Colon (tissue), 2 donors: ENCODE results near the gene RAB18.
"Not testable (repeated sequence)": the region's sequence is repeated elsewhere in the genome, so short reads cannot be mapped to it uniquely, and the experiment has no call there.

ENCODE experiments used
- FAIRE-seq: peaks from 2 replicates; lab custom pipeline; 2012; peaks lifted over from hg19 to GRCh38; lab: Jason Lieb, UNC
- donor health status: control.
- donor health status: control.

The RAB18 gene

GRCh38 chr10:27504808-27505460, 830 bp downstream of the RAB18 start:
- peak; percentile 57 for FAIRE-seq

DNA sequence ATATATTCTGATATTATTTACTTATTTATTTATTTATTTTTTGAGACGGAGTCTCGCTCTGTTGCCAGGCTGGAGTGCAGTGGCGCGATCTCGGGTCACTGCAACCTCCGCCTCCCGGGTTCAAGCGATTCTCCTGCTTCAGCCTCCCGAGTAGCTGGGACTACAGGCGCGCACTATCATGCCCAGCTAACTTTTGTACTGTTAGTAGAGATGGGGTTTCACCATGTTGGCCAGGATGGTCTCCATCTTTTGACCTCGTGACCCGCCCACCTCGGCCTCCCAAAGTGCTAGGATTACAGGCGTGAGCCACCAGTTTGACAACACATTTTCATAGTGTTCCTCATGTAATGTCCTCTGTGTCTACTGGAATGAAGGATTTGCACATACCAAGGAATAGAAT, 1.4 kb downstream of the RAB18 start:
- FAIRE-seq: not testable (repeated sequence)

DNA sequence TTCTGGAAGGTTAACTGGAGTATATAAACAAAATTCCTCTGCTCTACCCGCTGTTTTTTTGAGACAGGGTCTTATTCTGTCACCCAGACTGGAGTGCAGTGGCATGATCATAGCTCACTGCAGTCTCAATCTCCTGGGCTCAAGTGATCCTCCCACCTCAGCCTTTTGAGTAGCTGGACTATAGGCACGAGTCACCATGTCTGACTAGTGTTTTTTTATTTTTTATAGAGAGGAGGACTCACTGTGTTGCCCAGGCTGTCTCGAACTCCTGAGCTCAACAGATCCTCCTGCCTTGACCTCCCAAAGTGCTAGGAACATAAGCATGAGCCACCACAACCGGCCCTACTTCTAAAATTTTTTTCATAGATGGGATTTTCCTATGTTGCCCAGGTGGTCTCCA, 2.2 kb downstream of the RAB18 start:
- FAIRE-seq: no peak

- no peak for FAIRE-seq
These were observed 8.4 kb downstream of the RAB18 start for GRCh38 chr10:27512548-27512947.

DNA sequence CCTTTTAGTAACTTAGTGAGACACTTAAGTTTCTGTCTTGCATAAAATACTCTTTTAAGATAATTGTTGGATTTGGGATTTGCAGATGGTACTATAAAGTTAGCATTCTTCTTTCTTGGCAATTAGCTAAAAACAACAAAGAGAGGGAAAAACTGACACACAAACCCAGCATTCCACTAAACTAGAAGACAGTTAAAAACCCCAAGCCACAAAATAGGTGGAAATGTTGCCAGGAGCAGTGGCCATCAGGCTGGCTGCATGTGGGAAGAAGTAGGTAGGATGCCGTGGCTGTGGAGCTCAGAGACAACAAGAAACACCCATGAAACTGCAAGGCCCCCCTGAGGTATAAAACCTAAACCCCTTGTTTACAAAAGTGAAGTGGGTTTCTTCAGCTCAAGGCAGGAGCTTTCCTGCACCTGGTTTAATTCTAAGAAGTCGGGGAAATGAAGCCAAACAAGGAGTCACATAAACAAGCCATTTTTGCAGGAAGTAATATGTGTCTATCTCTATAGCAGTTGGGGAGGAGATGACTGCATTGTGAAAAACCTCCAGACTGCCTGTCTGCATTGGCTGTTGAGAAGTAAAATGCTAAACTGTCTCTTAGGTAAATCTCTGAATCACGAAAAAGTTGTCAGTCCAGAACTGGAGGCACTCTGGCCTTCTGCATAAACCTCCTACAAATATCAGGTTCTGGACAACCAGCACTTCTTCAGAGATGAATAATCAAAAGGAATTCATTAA, 9.5 kb downstream of the RAB18 start:
- FAIRE-seq: no peak

GRCh38 chr10:27514243-27514642, 10.1 kb downstream of the RAB18 start:
- peak; percentile 61 for FAIRE-seq

DNA sequence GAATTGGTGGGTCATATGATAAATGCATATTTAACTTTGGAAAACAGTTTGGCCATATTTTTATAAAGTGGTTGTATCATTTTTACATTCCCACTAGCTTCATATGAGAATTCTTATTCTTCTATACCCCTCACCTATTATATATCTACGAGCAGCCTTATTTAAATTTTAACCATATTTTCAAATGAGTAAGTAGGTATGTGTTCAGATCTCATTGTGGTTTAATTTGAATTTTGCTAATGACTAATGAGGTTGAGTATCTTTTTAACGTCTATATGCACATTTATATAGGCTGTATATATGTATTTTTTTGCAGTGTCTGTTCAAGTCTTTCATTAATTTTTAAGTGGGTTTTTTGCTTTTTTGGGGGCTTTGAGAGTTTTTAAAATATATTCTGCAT, 14.2 kb downstream of the RAB18 start:
- FAIRE-seq: no peak

DNA sequence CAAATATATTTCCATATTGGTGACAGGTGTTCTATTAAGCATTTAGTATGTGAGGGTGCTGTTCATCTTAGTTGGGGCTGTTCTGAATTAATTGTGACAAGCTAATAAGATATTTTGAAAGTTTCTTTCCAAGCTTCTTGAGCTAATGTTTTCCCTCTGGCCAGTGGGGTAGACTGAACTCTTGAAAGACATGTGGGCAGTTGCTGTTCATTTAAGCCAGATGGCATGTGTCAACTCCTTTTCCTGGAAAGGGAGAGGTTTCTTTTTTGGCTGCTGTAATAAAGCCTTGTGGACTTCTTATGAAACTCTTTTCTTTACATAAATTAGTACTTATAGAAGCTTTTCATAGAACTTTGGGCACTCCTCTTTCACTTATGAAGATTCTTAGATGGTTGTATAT, 21.7 kb downstream of the RAB18 start:
- FAIRE-seq: no peak

GRCh38 chr10:27526242-27526641, 22.1 kb downstream of the RAB18 start:
- FAIRE-seq: no peak

- FAIRE-seq: no peak
These were observed 23.7 kb downstream of the RAB18 start for GRCh38 chr10:27527666-27528295.

DNA sequence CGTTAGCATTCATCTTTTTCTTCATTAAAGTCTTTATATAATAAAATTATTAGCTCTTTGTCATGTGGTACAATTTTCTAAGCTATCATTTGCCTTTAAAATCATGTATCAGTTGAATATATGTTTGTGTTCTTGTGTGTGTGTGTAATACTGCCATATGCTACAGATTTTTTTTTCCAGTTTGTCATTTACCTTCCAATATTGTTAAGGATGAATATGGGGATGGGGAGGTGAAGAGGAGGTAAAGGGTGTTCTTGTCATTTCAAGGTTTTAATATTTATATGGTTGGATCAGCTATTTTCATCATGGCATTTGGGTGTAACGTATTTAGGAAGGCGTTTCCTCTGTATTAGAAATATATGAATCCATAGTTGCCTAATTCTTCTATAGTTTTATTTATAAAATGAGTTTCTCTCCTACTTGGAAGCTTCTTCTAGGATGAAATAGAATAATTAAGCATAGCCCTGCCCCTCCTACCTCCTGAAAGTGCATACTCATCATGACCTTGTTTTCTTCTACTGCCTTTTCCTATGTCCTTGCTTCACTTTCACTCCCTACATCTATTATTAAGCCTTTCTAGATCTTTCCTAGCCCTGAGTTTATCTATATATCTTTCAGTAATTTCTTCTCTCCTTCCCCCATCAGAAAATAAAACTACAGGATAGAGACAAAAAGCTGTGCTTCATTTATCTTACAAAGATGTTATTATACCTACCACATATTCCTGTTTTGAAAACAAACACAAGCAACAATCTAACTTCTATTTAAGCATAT, 25.1 kb downstream of the RAB18 start:
- FAIRE-seq: no peak

DNA sequence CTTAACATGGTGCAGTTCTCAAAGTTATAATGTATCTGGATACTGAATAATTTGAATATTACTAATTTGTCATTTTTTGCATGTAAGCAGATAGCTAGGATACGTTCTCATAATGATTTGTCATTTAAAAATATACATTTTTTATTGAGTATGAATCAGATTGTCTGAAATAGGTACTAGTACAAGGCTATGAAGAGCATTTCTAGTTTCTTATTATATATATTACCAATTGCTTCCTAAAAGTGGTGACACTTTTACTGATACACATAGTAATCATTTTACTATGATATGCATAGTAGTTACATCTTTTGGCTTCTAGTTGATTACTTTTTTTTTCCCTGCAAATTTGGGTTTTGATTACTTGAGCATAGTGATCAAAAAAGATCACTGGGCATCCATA, 26.4 kb downstream of the RAB18 start:
- FAIRE-seq: no peak

GRCh38 chr10:27531336-27531847, 27.3 kb downstream of the RAB18 start:
- no peak for FAIRE-seq

DNA sequence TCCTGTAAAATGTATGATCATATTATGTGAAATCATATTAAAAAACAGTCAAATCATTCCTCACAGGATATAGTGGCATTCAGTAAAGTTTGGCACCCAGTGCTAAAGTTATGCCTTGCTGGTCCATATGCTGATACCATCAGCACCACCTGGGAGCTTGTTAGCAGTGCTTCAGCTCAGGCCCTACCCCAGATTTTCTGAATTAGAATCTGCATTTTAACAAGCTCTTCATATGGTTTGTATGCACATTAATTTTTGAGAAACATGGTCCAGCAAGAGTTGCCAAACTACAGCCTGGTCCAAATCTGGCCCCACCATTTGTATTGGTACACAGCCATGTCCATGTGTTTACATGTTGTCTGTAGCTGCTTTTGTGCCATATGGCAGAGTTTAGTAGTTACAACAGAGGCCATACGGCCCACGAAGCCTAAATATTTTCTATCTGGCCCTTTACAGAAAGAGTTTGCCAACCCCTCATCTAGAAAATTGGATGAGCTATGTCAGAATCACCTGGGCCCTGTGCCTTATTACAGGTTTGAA, 30.1 kb downstream of the RAB18 start:
- FAIRE-seq: no peak

GRCh38 chr10:27535317-27535716, 31.2 kb downstream of the RAB18 start:
- no peak for FAIRE-seq

DNA sequence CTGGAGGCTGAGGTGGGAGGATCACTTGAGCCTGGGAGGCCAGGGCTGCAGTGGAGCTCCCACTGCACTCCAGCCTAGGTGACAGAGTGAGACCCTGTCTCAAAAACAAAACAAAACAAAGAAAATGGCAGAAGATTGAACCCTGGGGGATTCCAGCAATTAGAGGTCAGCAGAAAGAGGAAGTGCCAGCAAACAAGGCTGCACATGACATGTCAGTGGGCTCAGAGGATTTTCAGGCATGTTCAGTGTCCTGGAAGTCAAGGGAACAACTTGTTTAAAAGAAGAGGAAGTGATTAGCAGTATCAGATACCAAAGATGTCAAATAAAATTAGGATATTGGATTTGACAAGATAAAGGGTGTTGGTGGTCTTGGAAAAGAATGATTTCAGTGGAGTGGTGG, 32.3 kb downstream of the RAB18 start:
- no peak for FAIRE-seq

- no peak for FAIRE-seq
These were observed 33.1 kb downstream of the RAB18 start for GRCh38 chr10:27537166-27537565.

DNA sequence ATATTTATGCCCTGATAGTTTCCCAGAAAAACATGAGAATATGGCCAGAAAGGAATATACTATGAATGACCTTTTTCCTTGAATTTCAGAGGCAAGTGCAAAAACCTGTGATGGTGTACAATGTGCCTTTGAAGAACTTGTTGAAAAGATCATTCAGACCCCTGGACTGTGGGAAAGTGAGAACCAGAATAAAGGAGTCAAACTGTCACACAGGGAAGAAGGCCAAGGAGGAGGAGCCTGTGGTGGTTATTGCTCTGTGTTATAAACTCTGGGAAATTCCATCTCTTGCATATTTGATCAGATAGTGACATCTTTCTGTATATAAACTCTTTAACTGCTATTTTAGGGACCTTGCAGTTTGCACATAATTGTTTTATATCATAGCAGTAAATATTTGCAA, 33.7 kb downstream of the RAB18 start:
- no peak for FAIRE-seq

DNA sequence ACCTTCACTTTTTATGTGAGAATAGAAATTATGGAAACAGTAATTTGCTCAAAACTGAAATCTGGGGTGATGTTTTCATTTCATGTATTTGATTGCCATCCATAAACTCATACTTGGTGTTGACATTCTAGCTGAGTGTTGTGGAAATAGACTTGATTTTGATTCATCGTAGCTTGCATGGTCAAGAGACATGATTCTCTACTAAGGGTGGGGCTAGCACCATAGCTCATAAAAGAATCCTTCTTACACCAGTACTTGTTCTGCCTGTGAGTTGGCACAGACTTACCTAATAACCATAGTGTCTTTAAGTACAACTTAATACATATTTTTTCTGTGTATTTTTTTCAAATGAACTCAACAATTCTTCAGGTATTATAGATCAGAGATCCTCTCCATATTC, 36.6 kb downstream of the RAB18 start:
- FAIRE-seq: no peak

DNA sequence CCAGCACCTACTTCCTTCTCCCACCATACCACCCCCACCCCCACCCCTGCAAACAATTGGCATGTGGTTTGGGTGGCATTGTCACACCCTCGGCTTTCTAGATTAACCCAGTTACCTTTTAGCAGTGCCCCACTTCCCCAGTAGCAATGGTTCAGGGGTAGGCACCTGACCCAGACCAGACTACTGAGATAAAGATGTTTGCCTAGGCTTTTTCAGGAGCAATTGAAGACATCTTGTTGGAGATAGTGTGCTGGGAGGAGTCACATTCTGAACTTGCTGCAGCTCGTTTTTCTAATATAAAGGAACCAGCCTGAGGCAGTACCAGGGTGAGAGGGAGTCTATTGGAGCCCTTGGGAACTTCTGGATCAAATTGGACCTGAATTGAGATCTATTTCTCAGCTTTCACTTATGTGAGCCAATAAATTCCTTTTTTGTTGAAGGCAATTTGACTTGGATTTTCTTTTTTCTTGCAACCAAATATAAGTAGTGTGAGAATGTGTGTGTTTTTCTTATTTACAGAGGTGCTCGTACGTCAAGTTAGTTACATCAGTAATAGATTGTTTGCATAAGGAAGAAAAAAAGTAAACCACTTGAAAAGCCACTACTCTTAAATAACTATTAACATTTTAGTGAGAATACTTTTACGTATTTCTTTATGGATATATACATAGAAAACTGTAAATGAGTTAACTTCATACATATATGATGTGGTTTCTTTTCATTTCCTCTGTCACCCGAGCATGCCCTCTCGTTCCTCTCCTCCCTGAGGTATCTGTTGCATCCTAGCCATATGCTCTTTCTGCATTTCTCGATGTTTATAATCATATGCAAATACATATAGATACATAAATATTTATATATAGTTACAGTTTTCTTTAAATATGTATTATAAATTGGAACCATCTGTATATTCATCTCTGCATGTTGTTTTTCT, 38.0 kb downstream of the RAB18 start:
- FAIRE-seq: no peak

- no peak for FAIRE-seq
These were observed 38.7 kb downstream of the RAB18 start for GRCh38 chr10:27542812-27543211.
